GM12878 (cell line): ENCODE data around the gene ZNF469. TPM values are rescaled to one million over a fixed set of nuclear protein-coding genes. Genes with fewer than 3 reads are reported as not detected.

ENCODE experiments used
- ATAC-seq: fragments of 200-7000 bp; cut with Tn5 transposase; 3 replicates; pipeline ENCODE4 v1.9.1; 2020; ENCODE audit warnings: mild to moderate bottlenecking, moderate library complexity
- BruUV-seq: library from RNA; stranded (reverse); fragments of 400-500 nt; replicated peaks from 2 replicates; lab custom pipeline; 2021; lab: Mats Ljungman, UMichigan
- CTCF ChIA-PET: fragments of 300-600 bp; sonication (Branson Sonifier 250); formaldehyde crosslinking; extraction: SDS; loops from one replicate; lab custom pipeline; 2021; ENCODE audit warnings: inconsistent platforms; lab: Yijun Ruan, JAX
- POLR2A ChIA-PET: fragments of 350-600 bp; formaldehyde crosslinking; extraction: SDS; loops from one replicate; lab custom pipeline; 2021; ENCODE audit warnings: inconsistent platforms; lab: Charles Lee
- RAD21 ChIA-PET: fragments of 300-600 bp; sonication (Branson Sonifier 250); formaldehyde crosslinking; loops from one replicate; lab custom pipeline; 2023; ENCODE audit warnings: antibody characterized with exemption; ENCODE audit not compliant: unreplicated experiment; lab: Charles Lee
- SMC1A ChIA-PET: fragments of 300-600 bp; sonication (Branson Sonifier 250); formaldehyde crosslinking; loops from one replicate; lab custom pipeline; 2023; ENCODE audit not compliant: unreplicated experiment, uncharacterized antibody; lab: Charles Lee
- DNase-seq: peaks from one replicate; pipeline ENCODE4 v3.0.0-alpha.2; 2011; ENCODE audit warnings: low read depth, low spot score
- FAIRE-seq: peaks from 3 replicates; lab custom pipeline; 2011; peaks lifted over from hg19 to GRCh38; lab: Jason Lieb, UNC
- H2AFZ ChIP-seq: 2 replicates; pipeline ENCODE4 v1.6.0; 2011; ENCODE audit warnings: low read depth, low read length, control low read depth; ENCODE audit not compliant: control insufficient read depth
- H3K27ac ChIP-seq: 2 replicates; pipeline ENCODE4 v1.5.1; 2011; ENCODE audit warnings: control low read depth; ENCODE audit not compliant: control insufficient read depth, insufficient read depth
- H3K27me3 ChIP-seq, 2 experiments: replicated peaks in 1 of 2; 2 replicates each; pipeline versions ENCODE4 v1.6.0 to v1.6.1; 2011; ENCODE audit warnings: low read length in 1 of 2; ENCODE audit not compliant: control insufficient read depth in 2 of 2, insufficient read depth in 2 of 2
- H3K36me3 ChIP-seq, 2 experiments: 2 replicates each; pipeline ENCODE4 v1.5.1; 2011; ENCODE audit warnings: low read length in 1 of 2; ENCODE audit not compliant: control insufficient read depth in 2 of 2, insufficient read depth in 2 of 2
- H3K4me1 ChIP-seq: 2 replicates; pipeline ENCODE4 v1.6.1; 2011; ENCODE audit warnings: mild to moderate bottlenecking, low read length, moderate library complexity, mixed read lengths; ENCODE audit not compliant: control insufficient read depth, insufficient read depth
- H3K4me2 ChIP-seq: 2 replicates; pipeline ENCODE4 v1.6.0; 2011; ENCODE audit warnings: control low read depth; ENCODE audit not compliant: control insufficient read depth, insufficient read depth
- H3K4me3 ChIP-seq: fragments of 200-600 bp; sonication (generic); 2 replicates; pipeline ENCODE4 v1.5.1; 2016
- H3K79me2 ChIP-seq: 2 replicates; pipeline ENCODE4 v1.6.0; 2011; ENCODE audit warnings: low read length; ENCODE audit not compliant: control insufficient read depth, insufficient read depth
- H3K9ac ChIP-seq: 2 replicates; pipeline ENCODE4 v1.8.0; 2011; ENCODE audit warnings: low read length, control low read depth, mixed read lengths; ENCODE audit not compliant: control insufficient read depth, insufficient read depth
- H3K9me3 ChIP-seq: replicated peaks from 3 replicates; pipeline ENCODE4 v1.5.1; 2011; ENCODE audit warnings: mild to moderate bottlenecking, low read length; ENCODE audit not compliant: control insufficient read depth, insufficient read depth
- H4K20me1 ChIP-seq: 2 replicates; pipeline ENCODE4 v1.6.0; 2011; ENCODE audit not compliant: control insufficient read depth, insufficient read depth
- ASH2L ChIP-seq: fragments of 300-600, 200-600 bp; sonication (generic); IDR thresholded peaks from 2 replicates; pipeline ENCODE4 v1.6.1; 2017; ENCODE audit warnings: low read depth, mild to moderate bottlenecking, borderline replicate concordance
- BCLAF1 ChIP-seq: fragments of 450-650 bp; IDR thresholded peaks from 2 replicates; pipeline ENCODE4 v1.6.1; 2017; ENCODE audit warnings: antibody characterized with exemption, mild to moderate bottlenecking, moderate library complexity
- CBX3 ChIP-seq: fragments of 200-600 bp; sonication (generic); IDR thresholded peaks from 2 replicates; pipeline ENCODE4 v1.6.1; 2016; ENCODE audit warnings: low read depth, borderline replicate concordance
- CREM ChIP-seq: IDR thresholded peaks from 2 replicates; pipeline ENCODE4 v1.6.1; 2014; ENCODE audit warnings: antibody characterized with exemption, low read depth
- CUX1 ChIP-seq: IDR thresholded peaks from 2 replicates; pipeline ENCODE4 v1.6.1; 2012; ENCODE audit warnings: improper control_type of control experiment, low read depth, low read length; ENCODE audit not compliant: insufficient replicate concordance
- JUNB ChIP-seq: IDR thresholded peaks from 2 replicates; pipeline ENCODE4 v1.6.1; 2016; ENCODE audit warnings: antibody characterized with exemption, mild to moderate bottlenecking
- MTA3 ChIP-seq: IDR thresholded peaks from 2 replicates; pipeline ENCODE4 v1.6.1; 2012; ENCODE audit warnings: low read length, inconsistent platforms, borderline replicate concordance
- MYB ChIP-seq: fragments of 150-350 bp; IDR thresholded peaks from 2 replicates; pipeline ENCODE4 v1.6.1; 2014; ENCODE audit warnings: mild to moderate bottlenecking, low read depth, low read length, borderline replicate concordance
- NRF1 ChIP-seq: conservative IDR thresholded peaks from 2 replicates; pipeline ENCODE4 v1.6.1; 2011; ENCODE audit warnings: mild to moderate bottlenecking, low read depth, low read length, improper control_type of control experiment
- SMC3 ChIP-seq: IDR thresholded peaks from 2 replicates; pipeline ENCODE4 v1.6.1; 2011; ENCODE audit warnings: low read length, improper control_type of control experiment, borderline replicate concordance
- YY1 ChIP-seq: IDR thresholded peaks from 2 replicates; pipeline ENCODE4 v1.6.1; 2011; ENCODE audit warnings: low read depth, mild to moderate bottlenecking, low read length
- ZBTB11 ChIP-seq: fragments of 450-650 bp; formaldehyde crosslinking; IDR thresholded peaks from 2 replicates; pipeline ENCODE4 v1.5.0; 2022; ENCODE audit warnings: mild to moderate bottlenecking, missing genetic modification characterization
- WGBS: methylation state at CpG from one replicate; pipeline ENCODE4 v1.1.6; 2016; ENCODE audit warnings: low lambda C conversion rate; ENCODE audit not compliant: insufficient replicate concordance, insufficient coverage; ENCODE audit errors: missing lambda C conversion rate; 5-methylcytosine and 5-hydroxymethylcytosine counted together
- in situ Hi-C: fragments of 300-500 bp; cut with MboI; formaldehyde crosslinking; loops from 9 replicates; pipeline ENCODE4 v1.14.3; 2018; ENCODE audit warnings: mixed read lengths
- intact Hi-C: fragments of 100-400 bp; cut with micrococcal nuclease; formaldehyde crosslinking; loops from one replicate; pipeline ENCODE4 v1.14.2; 2022; ENCODE audit not compliant: unreplicated experiment
- polyA plus RNA-seq, 11 experiments: library from polyadenylated mRNA; depleted of rRNA in 4 of 11; unstranded in 6 of 11; stranded (reverse) in 5 of 11; fragments of >200 nt; fragmentation: Nextera tagmentation in 4 of 11; fragmentation: Illumina TruSeq in 1 of 11; extraction: Ambion mirVana in 4 of 11; extraction: Trizol in 1 of 11; gene quantifications; 1 replicate in 1 of 11; 2 replicates in 10 of 11; pipeline versions ENCODE4 v1.2.1 to v1.2.3, GENCODE V29; 2011 to 2016; ENCODE audit warnings: inconsistent platforms in 2 of 11, missing spikeins in 2 of 11, low read depth in 1 of 11
- total RNA-seq, 4 experiments: library from RNA; depleted of rRNA in 3 of 4; stranded (reverse); fragments of >200 nt in 3 of 4; fragmentation: Illumina TruSeq in 1 of 4; extraction: Trizol in 1 of 4; gene quantifications; 2 replicates each; pipeline versions ENCODE4 v1.2.1 to v1.2.3, GENCODE V29; 2013 to 2021

Gene ZNF469
- total and polyA plus RNA-seq, 10 of the 15 experiments (the other 5 are each of a cell fraction or from before 2014, with no cell fraction given): 0.01 to 0.21 (median 0.04) TPM; not detected in 3

- TF ChIP-seq ZBTB11 (CRISPR knock-in tag): no peak
- no peak for TF ChIP-seq SMC3
- no peak for TF ChIP-seq ASH2L
- TF ChIP-seq NRF1: no peak
Observed at GRCh38 chr16:88421301-88421700, 38.5 kb downstream of the ZNF469 start (continued).

- Histone ChIP-seq H3K36me3 (no peaks in the 10 kb centered on the region), H2AFZ (no peak overlapping the region), H3K27ac (no peak overlapping the region), H4K20me1 (no peaks in the 10 kb centered on the region), H3K79me2 (no peaks in the 10 kb centered on the region), H3K27me3 (no peaks in the 10 kb centered on the region; a peak in 1 of 4 replicates), H3K4me2 (no peak overlapping the region), H3K4me1 (no peaks in the 10 kb centered on the region), H3K9me3 (no peaks in the 10 kb centered on the region), H3K9ac (no peak overlapping the region), H3K4me3 (no peak overlapping the region)
- intact Hi-C loops: no loop called here
- in situ Hi-C loops: no loop called here
- CTCF ChIA-PET: no interaction called here
- BruUV-seq: no TSS peak
- FAIRE-seq (no peak), DNase-seq (no peak), ATAC-seq (no peak)
- SMC1A ChIA-PET: no interaction called here
- POLR2A ChIA-PET: no interaction called here
- WGBS: 9% methylated on average over 5 of the region's 5 CpGs
- no peak for TF ChIP-seq BCLAF1
- no peak for TF ChIP-seq JUNB
- TF ChIP-seq MYB: no peak
- no peak for TF ChIP-seq MTA3
- no peak for TF ChIP-seq CREM
- TF ChIP-seq CUX1: no peak
- TF ChIP-seq CBX3: no peak
- no peak for TF ChIP-seq YY1
- RAD21 ChIA-PET: no interaction called here
Observed at GRCh38 chr16:88421871-88422433, 39.2 kb downstream of the ZNF469 start.
